ENCODE data around the gene LGR6. TPM values are rescaled to one million over a fixed set of nuclear protein-coding genes. Genes with fewer than 3 reads are reported as not detected.
A peak's percentile ranks its signal among the peaks of the same experiment; 100 is the strongest.

LGR6 gene
- total and polyA plus RNA-seq, 8 donors, result 0.15 to 3.5 (median 0.58) TPM; not detected in 4

DNA sequence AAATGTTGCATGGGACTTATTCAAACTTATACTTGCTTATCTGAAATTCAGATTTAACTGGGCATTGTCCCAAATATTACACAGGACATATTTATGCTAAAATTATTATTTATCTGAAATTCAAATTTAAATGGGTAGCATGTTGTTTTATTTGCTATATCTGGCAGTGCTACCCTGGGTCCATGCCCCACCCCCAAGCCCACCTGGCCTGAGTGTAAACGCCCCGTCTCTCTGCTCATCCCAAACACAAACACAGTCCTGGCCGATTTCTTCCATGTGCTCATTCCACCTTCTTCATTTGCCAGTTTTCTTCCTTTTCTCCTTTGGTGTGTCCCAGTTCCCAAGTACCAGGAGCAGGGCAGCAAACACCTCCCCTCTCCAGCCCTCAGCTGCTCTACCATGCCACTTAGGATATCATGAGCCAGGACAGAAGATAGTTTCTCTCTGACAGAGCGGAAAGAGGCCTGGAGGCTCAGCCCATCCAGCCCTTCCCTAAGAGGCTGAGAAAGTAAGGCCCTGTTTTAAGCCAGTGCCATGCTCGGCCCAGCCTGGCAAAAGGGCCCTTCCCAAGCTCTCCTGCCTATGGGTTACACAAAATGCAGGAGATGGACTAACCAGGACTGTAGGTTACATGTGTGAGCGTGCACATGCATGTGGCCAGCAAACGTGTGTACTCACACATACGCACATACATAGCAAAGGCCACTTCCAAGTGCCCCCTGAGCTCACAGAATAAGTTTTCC, 78.7 kb downstream of the LGR6 start:
- WGBS, 5 donors, result 70 to 82% (median 76%) methylated on average over 8 of the region's 8 CpGs
- Histone ChIP-seq H3K9me3 (no peaks in the 10 kb centered on the region), H3K27me3 (peaks cover 0 to 12% (median 0%) of the 10 kb centered on the region in 3 donors), H3K27ac (no peak overlapping the region), H3K4me3 (no peak overlapping the region), H3K36me3 (no peaks in the 10 kb centered on the region), H3K4me1 (no peaks in the 10 kb centered on the region)
- TF ChIP-seq POLR2A (IDR thresholded peaks at IDR 0.05), result no peak
- TF ChIP-seq, protein P1, sequence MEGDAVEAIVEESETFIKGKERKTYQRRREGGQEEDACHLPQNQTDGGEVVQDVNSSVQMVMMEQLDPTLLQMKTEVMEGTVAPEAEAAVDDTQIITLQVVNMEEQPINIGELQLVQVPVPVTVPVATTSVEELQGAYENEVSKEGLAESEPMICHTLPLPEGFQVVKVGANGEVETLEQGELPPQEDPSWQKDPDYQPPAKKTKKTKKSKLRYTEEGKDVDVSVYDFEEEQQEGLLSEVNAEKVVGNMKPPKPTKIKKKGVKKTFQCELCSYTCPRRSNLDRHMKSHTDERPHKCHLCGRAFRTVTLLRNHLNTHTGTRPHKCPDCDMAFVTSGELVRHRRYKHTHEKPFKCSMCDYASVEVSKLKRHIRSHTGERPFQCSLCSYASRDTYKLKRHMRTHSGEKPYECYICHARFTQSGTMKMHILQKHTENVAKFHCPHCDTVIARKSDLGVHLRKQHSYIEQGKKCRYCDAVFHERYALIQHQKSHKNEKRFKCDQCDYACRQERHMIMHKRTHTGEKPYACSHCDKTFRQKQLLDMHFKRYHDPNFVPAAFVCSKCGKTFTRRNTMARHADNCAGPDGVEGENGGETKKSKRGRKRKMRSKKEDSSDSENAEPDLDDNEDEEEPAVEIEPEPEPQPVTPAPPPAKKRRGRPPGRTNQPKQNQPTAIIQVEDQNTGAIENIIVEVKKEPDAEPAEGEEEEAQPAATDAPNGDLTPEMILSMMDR (IDR thresholded peaks at IDR 0.05), result no peak
- intact Hi-C loops (cut with DNase I; ENCODE audit: low total_unique reads), result no loop called here
- DNase-seq, result peak in 1 of 2 donors; percentile 17

DNA sequence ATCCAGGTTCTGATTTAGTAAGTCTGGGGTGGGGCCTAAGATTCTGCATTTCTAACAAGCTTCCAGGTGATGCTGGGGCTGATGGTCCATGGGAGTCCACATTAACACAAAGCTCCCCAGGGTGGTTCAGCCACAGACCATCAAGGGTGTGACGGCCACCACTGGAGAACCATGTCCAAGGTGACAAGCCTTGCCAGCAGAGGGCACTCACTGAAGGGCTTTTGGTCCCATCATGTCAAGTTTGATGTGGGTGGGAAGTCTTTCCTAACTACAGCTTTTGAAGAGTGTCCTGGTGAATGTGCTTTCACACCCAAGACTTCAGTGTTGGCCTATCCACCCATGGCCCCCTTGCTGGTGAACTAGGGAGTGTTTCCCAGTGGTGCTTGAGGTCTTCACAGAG, 81.0 kb downstream of the LGR6 start:
- WGBS, 5 donors, result 38 to 61% (median 50%) methylated on average over 1 of the region's 1 CpG
- Histone ChIP-seq H3K27ac (no peak overlapping the region), H3K27me3 (peaks cover 0 to 5% (median 0%) of the 10 kb centered on the region in 3 donors), H3K4me1 (no peaks in the 10 kb centered on the region), H3K36me3 (no peaks in the 10 kb centered on the region), H3K9me3 (no peaks in the 10 kb centered on the region), H3K4me3 (no peak overlapping the region)
- TF ChIP-seq EP300 (IDR thresholded peaks at IDR 0.05), result no peak
- TF ChIP-seq, protein P1 (IDR thresholded peaks at IDR 0.05), result peak in 3 of 7 experiments; percentile 10 to 14 (median 10)
- intact Hi-C loops (cut with DNase I; ENCODE audit: low total_unique reads), result no loop called here
- DNase-seq, result peak; percentile 29 to 31

DNA sequence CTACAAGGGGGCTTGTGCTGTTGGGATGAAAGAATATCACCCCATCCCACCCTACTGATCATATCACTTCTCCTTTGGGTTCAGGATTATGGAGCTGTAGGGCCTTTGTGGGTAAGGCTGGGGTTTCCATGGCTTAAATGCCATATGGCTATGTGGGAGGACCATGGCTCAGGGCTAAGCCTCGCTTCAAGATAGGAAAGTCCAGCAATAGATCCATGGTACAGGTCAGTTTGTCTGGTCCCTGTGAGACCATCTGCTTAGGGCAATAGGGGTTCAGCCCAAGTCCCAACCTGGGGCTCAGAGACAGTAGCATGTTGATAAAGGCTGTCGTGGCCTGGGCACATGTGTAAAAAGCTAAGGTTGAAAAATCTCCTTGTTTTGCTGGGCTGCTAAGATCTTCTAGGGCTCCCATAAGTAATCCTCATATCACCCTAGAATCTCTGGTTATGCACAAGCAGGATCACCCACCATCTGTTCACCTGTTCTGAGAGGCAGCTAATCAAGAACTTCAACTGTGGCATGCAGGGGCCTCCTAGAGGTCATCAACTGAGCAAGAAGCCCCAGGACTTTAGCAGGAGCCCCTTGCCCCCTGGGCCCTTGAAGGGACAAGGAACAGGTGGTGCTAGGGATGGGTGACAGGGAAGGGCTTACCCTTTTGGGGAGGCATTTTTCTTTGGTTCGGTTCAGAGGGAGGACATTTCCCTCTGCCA, 81.6 kb downstream of the LGR6 start:
- H3K9me3 ChIP-seq, result no peaks in the 10 kb centered on the region
- H3K27ac ChIP-seq, result no peak overlapping the region
- WGBS, 5 donors, result 93 to 100% (median 99%) methylated on average over 3 of the region's 3 CpGs
- no peak overlapping the region for H3K4me3 ChIP-seq
- no peaks in the 10 kb centered on the region for H3K4me1 ChIP-seq
- no peaks in the 10 kb centered on the region for H3K36me3 ChIP-seq
- TF ChIP-seq, protein P1 (IDR thresholded peaks at IDR 0.05), result no peak
- TF ChIP-seq POLR2A (IDR thresholded peaks at IDR 0.05) (no peak), POLR2AphosphoS5 (IDR thresholded peaks at IDR 0.05) (no peak), EP300 (IDR thresholded peaks at IDR 0.05) (no peak)
- DNase-seq, result no peak
- peaks cover 0 to 5% (median 0%) of the 10 kb centered on the region in 3 donors for H3K27me3 ChIP-seq
- intact Hi-C loops (cut with DNase I; ENCODE audit: low total_unique reads), result no loop called here

DNA sequence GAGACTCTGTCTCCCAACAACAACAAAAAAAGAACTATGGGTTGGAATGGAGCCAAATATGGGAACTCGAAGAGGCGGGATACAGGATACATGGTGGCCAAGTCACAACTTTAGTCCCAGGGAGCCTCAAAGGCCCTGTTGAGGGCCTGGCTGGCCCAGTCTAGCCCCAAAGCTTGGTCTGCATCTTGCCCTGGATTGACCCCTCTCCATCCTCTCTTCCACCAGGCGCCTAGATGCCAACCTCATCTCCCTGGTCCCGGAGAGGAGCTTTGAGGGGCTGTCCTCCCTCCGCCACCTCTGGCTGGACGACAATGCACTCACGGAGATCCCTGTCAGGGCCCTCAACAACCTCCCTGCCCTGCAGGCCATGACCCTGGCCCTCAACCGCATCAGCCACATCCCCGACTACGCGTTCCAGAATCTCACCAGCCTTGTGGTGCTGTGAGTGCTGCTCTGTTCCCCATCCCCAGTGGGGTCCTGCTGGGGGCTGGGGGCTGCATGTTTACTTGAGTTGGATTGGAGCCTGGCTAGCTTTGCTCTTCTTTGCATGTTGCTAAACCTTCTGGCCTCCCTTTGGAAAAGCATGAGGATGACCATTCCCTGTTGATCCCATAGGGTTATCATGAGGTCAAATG, 82.6 kb downstream of the LGR6 start:
- 90 to 96% (median 93%) methylated on average over 11 of the region's 11 CpGs for WGBS, 5 donors
- DNase-seq, result no peak
- no peaks in the 10 kb centered on the region for H3K4me1 ChIP-seq
- H3K36me3 ChIP-seq, result no peaks in the 10 kb centered on the region
- no peaks in the 10 kb centered on the region for H3K9me3 ChIP-seq
- H3K27ac ChIP-seq, result no peak overlapping the region
- H3K4me3 ChIP-seq, result no peak overlapping the region
- intact Hi-C loops (cut with DNase I; ENCODE audit: low total_unique reads), result no loop called here
- no peak for TF ChIP-seq EP300 (IDR thresholded peaks at IDR 0.05)
- no peak for TF ChIP-seq POLR2AphosphoS5 (IDR thresholded peaks at IDR 0.05)
- TF ChIP-seq POLR2A (IDR thresholded peaks at IDR 0.05), result no peak
- TF ChIP-seq, protein P1 (IDR thresholded peaks at IDR 0.05), result no peak
- peaks cover 0 to 3% (median 0%) of the 10 kb centered on the region in 3 donors for H3K27me3 ChIP-seq
